Left ventricle myocardium inferior (tissue), 1 donor: Measurements from ENCODE around the gene KRT16. TPM values are rescaled to one million over a fixed set of nuclear protein-coding genes. Genes with fewer than 3 reads are reported as not detected.
"Not testable (repeated sequence)": the region's sequence is repeated elsewhere in the genome, so short reads cannot be mapped to it uniquely, and the experiment has no call there.

Source experiments
- DNase-seq: peaks from one replicate; pipeline ENCODE4 v3.0.0-alpha.2; 2020
- H3K27ac ChIP-seq: fragments of 200-600 bp; replicated peaks from 2 replicates; pipeline ENCODE4 v1.8.0; 2021
- H3K27me3 ChIP-seq: fragments of 200-600 bp; 2 replicates; pipeline ENCODE4 v1.8.0; 2021; ENCODE audit warnings: low read depth
- H3K36me3 ChIP-seq: fragments of 200-600 bp; 2 replicates; pipeline ENCODE4 v1.8.0; 2021
- H3K4me1 ChIP-seq: fragments of 200-600 bp; 2 replicates; pipeline ENCODE4 v1.8.0; 2021
- H3K4me3 ChIP-seq: fragments of 200-600 bp; 2 replicates; pipeline ENCODE4 v1.8.0; 2021; ENCODE audit warnings: mild to moderate bottlenecking, moderate library complexity
- H3K9me3 ChIP-seq: fragments of 200-600 bp; replicated peaks from 2 replicates; pipeline ENCODE4 v1.8.0; 2021
- intact Hi-C: fragments of 100-400 bp; cut with micrococcal nuclease; formaldehyde crosslinking; loops from one replicate; pipeline ENCODE4 v1.11.0; 2022
- total RNA-seq: library from RNA; stranded (reverse); fragmentation: NEBNext Ultra II Directional; extraction: Animal tissue kit (Norgen Biotek cat#: 25700); gene quantifications from one replicate; pipeline ENCODE4 v1.2.1, GENCODE V29; 2021
- TF ChIP-seq, protein P1 (sequence below): fragments of 200-600 bp; IDR thresholded peaks from 2 replicates; pipeline ENCODE4 v1.8.0; 2021; ENCODE audit warnings: antibody characterized with exemption, mild to moderate bottlenecking, borderline replicate concordance
- donor health status: DM: no; HTN: yes; CAD: no; lungs with severe emphysema.

KRT16 gene
- total RNA-seq, 1 donor from 2014 or later, result not detected

DNA sequence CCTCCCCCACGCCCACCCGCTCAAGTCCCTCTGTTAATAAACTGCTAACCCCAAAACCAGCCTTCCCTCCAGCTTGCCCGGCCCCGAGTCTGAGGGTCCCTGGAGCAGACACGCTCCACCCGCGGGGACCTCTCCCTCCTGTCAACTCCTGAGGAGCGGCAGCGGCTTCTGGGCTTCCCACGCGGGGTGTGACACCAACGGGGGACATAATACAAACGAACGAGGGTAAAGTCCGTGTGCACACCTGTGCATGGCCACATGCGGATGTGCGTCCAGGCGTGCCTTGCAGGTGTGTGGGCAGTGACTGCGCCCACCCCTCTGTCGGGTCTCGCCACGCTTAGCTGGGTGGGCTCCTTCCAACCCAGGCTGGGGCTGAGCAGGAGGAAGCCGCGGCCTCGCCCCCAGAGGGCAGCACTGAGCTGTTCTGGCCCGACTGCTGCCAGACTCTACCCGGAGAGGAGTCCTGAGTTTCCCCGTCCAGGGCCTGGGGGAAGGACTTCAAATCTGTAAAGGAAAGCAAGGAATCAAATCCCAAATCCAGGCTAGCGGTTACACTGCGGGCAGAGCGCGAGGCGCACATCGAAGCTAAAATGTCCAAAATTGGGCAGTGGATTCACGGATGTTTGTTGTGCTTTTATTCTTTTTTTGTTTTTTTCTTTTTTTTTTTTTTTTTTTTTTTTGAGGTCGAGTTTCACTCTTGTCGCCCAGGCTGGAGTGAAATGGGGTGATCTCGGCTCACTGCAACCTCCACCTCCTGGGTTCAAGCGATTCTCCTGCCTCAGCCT, 36.0 kb upstream of the KRT16 start:
- H3K9me3 ChIP-seq, result no peaks in the 10 kb centered on the region
- H3K27ac ChIP-seq, result no peak overlapping the region
- intact Hi-C loops, result loop anchor here (10.0 kb wide), 1 partner anchor 74 kb away; the partner anchor contains the start of gene KRT9
- H3K27me3 ChIP-seq, result peaks cover 6% of the 10 kb centered on the region
- no peaks in the 10 kb centered on the region for H3K36me3 ChIP-seq
- peak; percentile 84 for DNase-seq
- TF ChIP-seq, protein P1, sequence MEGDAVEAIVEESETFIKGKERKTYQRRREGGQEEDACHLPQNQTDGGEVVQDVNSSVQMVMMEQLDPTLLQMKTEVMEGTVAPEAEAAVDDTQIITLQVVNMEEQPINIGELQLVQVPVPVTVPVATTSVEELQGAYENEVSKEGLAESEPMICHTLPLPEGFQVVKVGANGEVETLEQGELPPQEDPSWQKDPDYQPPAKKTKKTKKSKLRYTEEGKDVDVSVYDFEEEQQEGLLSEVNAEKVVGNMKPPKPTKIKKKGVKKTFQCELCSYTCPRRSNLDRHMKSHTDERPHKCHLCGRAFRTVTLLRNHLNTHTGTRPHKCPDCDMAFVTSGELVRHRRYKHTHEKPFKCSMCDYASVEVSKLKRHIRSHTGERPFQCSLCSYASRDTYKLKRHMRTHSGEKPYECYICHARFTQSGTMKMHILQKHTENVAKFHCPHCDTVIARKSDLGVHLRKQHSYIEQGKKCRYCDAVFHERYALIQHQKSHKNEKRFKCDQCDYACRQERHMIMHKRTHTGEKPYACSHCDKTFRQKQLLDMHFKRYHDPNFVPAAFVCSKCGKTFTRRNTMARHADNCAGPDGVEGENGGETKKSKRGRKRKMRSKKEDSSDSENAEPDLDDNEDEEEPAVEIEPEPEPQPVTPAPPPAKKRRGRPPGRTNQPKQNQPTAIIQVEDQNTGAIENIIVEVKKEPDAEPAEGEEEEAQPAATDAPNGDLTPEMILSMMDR, result peak; percentile 95
- peaks cover 14% of the 10 kb centered on the region for H3K4me1 ChIP-seq
- H3K4me3 ChIP-seq, result peak overlapping the region; percentile 55

DNA sequence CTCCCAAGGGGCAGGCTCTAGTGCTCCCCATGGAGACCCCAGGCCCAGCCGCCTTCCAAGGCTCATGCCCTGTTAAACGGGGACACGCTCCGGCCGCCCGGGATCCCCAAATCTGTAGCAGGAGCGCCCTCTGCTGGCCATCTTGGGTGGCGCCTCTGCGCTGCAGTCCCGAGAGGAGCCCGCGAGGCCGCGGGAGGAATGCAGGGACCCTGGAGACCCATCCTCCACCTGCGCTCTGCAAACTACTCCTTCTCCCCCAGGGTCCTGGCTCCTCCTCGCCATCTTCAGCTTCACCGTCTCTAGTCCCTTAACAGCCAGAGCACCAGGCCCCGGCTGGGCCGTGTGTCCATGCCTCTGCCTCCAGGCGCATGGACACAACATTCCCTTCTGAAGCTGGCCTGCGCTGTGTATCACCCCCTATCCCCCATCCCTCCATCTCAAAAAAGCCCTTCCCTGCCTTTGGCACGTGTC, 35.4 kb upstream of the KRT16 start:
- H3K9me3 ChIP-seq, result no peaks in the 10 kb centered on the region
- peaks cover 14% of the 10 kb centered on the region for H3K4me1 ChIP-seq
- peaks cover 6% of the 10 kb centered on the region for H3K27me3 ChIP-seq
- DNase-seq, result peak; percentile 89
- no peak overlapping the region for H3K27ac ChIP-seq
- intact Hi-C loops, result loop anchor here (10.0 kb wide), 1 partner anchor 73 kb away; the partner anchor contains the start of gene KRT9
- H3K36me3 ChIP-seq, result no peaks in the 10 kb centered on the region
- peak overlapping the region; percentile 55 for H3K4me3 ChIP-seq
- TF ChIP-seq, protein P1, result peak; percentile 95

DNA sequence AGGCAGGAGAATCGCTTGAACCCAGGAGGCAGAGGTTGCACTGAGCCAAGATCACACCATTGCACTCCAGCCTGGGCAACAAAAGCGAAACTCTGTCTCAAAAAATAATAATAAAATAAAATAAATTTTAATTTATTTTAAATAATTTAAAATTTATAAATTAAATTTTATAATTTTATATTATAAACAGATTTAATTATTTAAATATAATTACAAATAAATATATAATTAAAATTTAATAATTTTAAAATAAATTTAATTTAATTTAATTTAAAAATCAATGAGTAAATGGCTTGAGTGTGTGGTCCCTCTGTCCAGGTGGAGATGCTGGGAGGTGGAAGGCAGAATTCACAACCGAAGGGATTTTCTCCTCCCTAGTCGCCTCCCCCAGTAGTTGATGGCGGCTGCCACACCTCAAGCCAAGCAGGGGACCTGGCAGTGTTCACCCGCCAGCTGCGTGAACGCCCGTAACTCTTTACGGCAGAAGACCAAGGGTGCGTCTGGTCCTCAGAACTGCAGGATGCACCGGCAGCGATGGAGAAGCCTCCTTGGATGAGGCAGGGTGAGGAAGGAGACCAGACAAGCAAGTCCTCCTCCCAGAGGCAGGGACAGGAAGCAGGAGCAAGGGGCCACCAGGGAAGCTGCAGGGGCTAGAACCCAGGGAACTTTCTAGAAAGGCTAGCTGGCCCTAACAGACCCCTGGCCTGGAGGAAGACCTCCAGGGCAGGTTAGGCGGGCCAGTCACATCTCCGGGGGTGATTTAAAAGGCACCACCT, 34.7 kb upstream of the KRT16 start:
- no peak overlapping the region for H3K4me3 ChIP-seq
- DNase-seq, result no peak
- peaks cover 14% of the 10 kb centered on the region for H3K4me1 ChIP-seq
- no peak overlapping the region for H3K27ac ChIP-seq
- intact Hi-C loops, result loop anchor here (10.0 kb wide), 1 partner anchor 72 kb away; the partner anchor contains the start of gene KRT9
- TF ChIP-seq, protein P1, result no peak
- no peaks in the 10 kb centered on the region for H3K9me3 ChIP-seq
- peaks cover 6% of the 10 kb centered on the region for H3K27me3 ChIP-seq
- H3K36me3 ChIP-seq, result no peaks in the 10 kb centered on the region

DNA sequence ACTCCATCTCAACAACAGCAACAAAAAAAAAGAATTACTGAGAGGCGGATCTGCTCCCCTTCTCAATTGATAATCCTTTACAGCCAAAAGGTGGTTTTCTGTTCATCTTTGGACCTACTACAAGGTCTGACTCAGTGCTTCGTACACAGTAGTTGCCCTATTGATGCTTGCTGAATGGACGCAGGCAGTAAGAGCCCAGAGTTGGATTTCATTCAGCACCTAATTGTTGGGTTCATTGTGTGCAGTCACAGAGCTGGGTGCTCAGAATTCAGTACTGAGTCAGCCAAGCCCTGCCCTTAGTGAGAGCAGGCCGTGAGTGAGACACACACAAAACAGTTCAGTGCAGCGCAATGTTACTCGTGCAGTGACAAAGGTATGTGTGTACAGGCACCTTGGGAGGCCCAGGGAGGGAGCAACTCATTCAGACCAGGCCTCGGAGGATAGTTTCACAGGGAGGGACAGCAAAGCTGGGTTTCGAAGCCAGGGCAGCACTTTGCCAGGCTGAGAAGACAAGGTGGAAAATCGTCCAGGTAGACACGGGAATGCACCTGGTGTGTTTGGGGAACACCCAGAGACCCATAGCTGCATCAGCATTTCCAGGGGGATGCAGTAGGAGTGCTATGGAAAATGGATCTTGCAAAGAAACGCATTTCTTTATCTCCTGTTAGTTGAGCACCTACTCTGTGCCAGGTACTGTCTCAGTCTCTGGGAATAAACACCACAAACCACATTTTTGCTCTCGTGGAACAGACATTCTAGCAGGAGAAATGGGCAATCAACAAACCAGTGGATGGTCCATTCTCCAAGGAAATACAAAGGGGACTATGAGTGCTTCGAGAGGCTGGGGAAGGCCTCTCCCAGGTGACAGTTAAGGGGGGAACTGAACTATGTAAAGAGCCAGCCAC, 29.9 kb upstream of the KRT16 start:
- Histone ChIP-seq H3K4me1 (peaks cover under 1% of the 10 kb centered on the region), H3K27me3 (peaks cover 15% of the 10 kb centered on the region), H3K4me3 (no peak overlapping the region), H3K9me3 (no peaks in the 10 kb centered on the region), H3K36me3 (no peaks in the 10 kb centered on the region), H3K27ac (no peak overlapping the region)
- DNase-seq, result no peak
- TF ChIP-seq, protein P1, result no peak
- intact Hi-C loops, result loop anchor here (10.0 kb wide), 1 partner anchor 68 kb away; the partner anchor contains the start of gene KRT9

DNA sequence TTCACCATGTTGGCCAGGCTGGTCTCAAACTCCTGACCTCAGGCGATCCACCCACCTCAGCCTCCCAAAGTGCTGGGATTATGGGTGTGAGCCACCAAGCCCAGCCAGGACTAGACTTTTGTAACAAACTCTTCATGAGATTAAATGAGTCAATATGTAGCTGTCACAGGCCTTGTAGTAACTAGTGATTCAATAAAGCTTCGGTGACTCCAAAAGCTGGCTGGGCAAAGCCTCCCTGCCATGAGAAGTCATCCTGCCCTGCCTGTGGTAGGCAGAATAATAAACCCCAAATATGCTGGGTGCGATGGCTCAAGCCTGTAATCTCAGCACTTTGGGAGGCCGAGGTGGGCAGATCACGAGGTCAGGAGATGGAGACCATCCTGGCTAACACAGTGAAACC, 28.0 kb upstream of the KRT16 start:
- H3K4me3 ChIP-seq, H3K9me3 ChIP-seq, H3K27ac ChIP-seq, H3K36me3 ChIP-seq, DNase-seq, H3K4me1 ChIP-seq: not testable (repeated sequence)
- H3K27me3 ChIP-seq, result peaks cover 12% of the 10 kb centered on the region
- intact Hi-C loops, result loop anchor here (10.0 kb wide), 1 partner anchor 66 kb away; the partner anchor contains the start of gene KRT9
